K562 (cell line): ENCODE results near the gene TAS1R3. TPM values are rescaled to one million over a fixed set of nuclear protein-coding genes. Genes with fewer than 3 reads are reported as not detected.
A peak's percentile ranks its signal among the peaks of the same experiment; 100 is the strongest.

Source experiments
- ETV1 ChIP-seq: fragments of 450-650 bp; conservative IDR thresholded peaks from 2 replicates; pipeline ENCODE4 v1.6.1; 2016; ENCODE audit warnings: missing genetic modification characterization, control low read depth, low read depth, missing compliant biosample characterization
- HDAC6 ChIP-seq: IDR thresholded peaks from 2 replicates; pipeline ENCODE4 v1.6.1; 2012; ENCODE audit warnings: low read depth, mild to moderate bottlenecking, control low read depth, inconsistent platforms, low read length, moderate library complexity
- RFX7 ChIP-seq: fragments of 250-450 bp; sonication (Bioruptor Pico); IDR thresholded peaks from 2 replicates; pipeline ENCODE4 v1.5.1; 2021; ENCODE audit warnings: mild to moderate bottlenecking
- polyA plus RNA-seq, 8 experiments: library from polyadenylated mRNA; depleted of rRNA in 4 of 8; stranded (reverse) in 5 of 8; unstranded in 3 of 8; fragments of >200 nt; fragmentation: Nextera tagmentation in 2 of 8; fragmentation: Illumina TruSeq in 1 of 8; extraction: Ambion mirVana in 2 of 8; extraction: Trizol in 1 of 8; gene quantifications; 2 replicates each; pipeline versions ENCODE4 v1.2.1 to v1.2.3, GENCODE V29; 2011 to 2014; ENCODE audit warnings: inconsistent platforms in 1 of 8, missing spikeins in 1 of 8
- total RNA-seq, 7 experiments: library from RNA; depleted of rRNA in 6 of 7; stranded (reverse); fragments of >200 nt in 6 of 7; fragmentation: Illumina TruSeq in 2 of 7; extraction: Trizol in 2 of 7; gene quantifications; 2 replicates each; pipeline versions ENCODE4 v1.2.1 to v1.2.3, GENCODE V29; 2011 to 2021; ENCODE audit warnings: low replicate concordance in 1 of 7
- TF ChIP-seq, protein P1 (sequence below): fragments of 200-800 bp; sonication (Bioruptor generic); IDR thresholded peaks from 2 replicates; pipeline ENCODE4 v1.6.1; 2016; ENCODE audit warnings: missing genetic modification characterization, missing compliant biosample characterization
- TF ChIP-seq, protein P2 (sequence below): IDR thresholded peaks from 2 replicates; pipeline ENCODE4 v1.6.1; 2011; ENCODE audit not compliant: insufficient read length; ENCODE audit errors: extremely low read depth
- TF ChIP-seq, protein P3 (sequence below): fragments of 450-650 bp; IDR thresholded peaks from 2 replicates; pipeline ENCODE4 v1.6.1; 2016; ENCODE audit warnings: missing biosample characterization, missing genetic modification characterization
- TF ChIP-seq, protein P4 (sequence below): fragments of 200-600 bp; sonication (generic); IDR thresholded peaks from one replicate; pipeline ENCODE4 v1.6.1; 2012; ENCODE audit warnings: mild to moderate bottlenecking, low read depth, low read length, inconsistent platforms

TAS1R3 gene
- total and polyA plus RNA-seq, 9 of the 15 experiments (the other 6 are each of a cell fraction or from before 2014, with no cell fraction given) = 0.07 to 0.13 TPM; not detected in 7

DNA sequence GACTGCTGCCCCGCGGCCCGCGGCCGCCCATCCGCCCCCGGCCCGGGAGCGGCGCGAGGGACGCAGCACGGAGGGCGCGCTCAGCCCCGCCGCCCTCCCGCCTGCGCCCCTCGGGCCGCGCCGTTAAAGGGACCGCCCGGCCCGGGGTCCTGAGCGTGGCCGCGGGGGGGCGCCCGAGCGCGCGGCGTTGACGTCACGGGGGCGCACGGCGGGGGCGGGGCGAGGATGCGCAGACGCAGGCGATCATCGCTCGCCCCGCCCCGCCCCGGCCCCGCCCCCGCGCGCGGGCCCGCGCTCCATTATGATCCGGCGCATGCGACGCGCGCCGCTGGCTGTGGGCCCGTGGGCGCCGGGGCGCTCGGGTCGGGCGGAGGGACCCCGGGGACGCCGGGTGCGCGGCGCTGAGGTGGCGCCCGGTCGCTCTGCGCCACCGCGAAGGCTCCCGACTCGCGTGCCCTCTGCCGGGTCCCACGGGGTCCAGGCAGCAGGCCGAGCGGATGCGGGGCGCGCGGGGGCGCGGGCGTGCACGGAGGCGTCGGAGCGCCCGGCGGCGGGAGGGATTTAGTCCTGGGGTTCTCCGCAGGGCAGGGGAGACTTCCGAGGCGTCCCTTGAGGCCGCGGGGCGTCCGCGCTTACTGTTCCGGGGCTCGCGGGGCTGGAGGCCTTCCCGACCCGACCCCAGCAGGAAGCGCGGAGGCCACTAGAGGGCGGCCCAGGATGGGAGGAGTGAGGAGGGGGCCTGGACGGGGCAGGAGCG, 18.4 kb downstream of the TAS1R3 start, which contains the start of gene DVL1 (continued):
- TF ChIP-seq, protein P1, sequence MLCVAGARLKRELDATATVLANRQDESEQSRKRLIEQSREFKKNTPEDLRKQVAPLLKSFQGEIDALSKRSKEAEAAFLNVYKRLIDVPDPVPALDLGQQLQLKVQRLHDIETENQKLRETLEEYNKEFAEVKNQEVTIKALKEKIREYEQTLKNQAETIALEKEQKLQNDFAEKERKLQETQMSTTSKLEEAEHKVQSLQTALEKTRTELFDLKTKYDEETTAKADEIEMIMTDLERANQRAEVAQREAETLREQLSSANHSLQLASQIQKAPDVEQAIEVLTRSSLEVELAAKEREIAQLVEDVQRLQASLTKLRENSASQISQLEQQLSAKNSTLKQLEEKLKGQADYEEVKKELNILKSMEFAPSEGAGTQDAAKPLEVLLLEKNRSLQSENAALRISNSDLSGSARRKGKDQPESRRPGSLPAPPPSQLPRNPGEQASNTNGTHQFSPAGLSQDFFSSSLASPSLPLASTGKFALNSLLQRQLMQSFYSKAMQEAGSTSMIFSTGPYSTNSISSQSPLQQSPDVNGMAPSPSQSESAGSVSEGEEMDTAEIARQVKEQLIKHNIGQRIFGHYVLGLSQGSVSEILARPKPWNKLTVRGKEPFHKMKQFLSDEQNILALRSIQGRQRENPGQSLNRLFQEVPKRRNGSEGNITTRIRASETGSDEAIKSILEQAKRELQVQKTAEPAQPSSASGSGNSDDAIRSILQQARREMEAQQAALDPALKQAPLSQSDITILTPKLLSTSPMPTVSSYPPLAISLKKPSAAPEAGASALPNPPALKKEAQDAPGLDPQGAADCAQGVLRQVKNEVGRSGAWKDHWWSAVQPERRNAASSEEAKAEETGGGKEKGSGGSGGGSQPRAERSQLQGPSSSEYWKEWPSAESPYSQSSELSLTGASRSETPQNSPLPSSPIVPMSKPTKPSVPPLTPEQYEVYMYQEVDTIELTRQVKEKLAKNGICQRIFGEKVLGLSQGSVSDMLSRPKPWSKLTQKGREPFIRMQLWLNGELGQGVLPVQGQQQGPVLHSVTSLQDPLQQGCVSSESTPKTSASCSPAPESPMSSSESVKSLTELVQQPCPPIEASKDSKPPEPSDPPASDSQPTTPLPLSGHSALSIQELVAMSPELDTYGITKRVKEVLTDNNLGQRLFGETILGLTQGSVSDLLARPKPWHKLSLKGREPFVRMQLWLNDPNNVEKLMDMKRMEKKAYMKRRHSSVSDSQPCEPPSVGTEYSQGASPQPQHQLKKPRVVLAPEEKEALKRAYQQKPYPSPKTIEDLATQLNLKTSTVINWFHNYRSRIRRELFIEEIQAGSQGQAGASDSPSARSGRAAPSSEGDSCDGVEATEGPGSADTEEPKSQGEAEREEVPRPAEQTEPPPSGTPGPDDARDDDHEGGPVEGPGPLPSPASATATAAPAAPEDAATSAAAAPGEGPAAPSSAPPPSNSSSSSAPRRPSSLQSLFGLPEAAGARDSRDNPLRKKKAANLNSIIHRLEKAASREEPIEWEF (CRISPR knock-in tag) = no peak
- TF ChIP-seq, protein P2, sequence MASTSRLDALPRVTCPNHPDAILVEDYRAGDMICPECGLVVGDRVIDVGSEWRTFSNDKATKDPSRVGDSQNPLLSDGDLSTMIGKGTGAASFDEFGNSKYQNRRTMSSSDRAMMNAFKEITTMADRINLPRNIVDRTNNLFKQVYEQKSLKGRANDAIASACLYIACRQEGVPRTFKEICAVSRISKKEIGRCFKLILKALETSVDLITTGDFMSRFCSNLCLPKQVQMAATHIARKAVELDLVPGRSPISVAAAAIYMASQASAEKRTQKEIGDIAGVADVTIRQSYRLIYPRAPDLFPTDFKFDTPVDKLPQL = no peak
- TF ChIP-seq, protein P3, sequence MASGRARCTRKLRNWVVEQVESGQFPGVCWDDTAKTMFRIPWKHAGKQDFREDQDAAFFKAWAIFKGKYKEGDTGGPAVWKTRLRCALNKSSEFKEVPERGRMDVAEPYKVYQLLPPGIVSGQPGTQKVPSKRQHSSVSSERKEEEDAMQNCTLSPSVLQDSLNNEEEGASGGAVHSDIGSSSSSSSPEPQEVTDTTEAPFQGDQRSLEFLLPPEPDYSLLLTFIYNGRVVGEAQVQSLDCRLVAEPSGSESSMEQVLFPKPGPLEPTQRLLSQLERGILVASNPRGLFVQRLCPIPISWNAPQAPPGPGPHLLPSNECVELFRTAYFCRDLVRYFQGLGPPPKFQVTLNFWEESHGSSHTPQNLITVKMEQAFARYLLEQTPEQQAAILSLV = no peak
- TF ChIP-seq ETV1 (peak; percentile 27; the same call in 1 of the 2 replicates), RFX7 (CRISPR knock-in tag) (no peak), HDAC6 (no peak)
- TF ChIP-seq, protein P4, sequence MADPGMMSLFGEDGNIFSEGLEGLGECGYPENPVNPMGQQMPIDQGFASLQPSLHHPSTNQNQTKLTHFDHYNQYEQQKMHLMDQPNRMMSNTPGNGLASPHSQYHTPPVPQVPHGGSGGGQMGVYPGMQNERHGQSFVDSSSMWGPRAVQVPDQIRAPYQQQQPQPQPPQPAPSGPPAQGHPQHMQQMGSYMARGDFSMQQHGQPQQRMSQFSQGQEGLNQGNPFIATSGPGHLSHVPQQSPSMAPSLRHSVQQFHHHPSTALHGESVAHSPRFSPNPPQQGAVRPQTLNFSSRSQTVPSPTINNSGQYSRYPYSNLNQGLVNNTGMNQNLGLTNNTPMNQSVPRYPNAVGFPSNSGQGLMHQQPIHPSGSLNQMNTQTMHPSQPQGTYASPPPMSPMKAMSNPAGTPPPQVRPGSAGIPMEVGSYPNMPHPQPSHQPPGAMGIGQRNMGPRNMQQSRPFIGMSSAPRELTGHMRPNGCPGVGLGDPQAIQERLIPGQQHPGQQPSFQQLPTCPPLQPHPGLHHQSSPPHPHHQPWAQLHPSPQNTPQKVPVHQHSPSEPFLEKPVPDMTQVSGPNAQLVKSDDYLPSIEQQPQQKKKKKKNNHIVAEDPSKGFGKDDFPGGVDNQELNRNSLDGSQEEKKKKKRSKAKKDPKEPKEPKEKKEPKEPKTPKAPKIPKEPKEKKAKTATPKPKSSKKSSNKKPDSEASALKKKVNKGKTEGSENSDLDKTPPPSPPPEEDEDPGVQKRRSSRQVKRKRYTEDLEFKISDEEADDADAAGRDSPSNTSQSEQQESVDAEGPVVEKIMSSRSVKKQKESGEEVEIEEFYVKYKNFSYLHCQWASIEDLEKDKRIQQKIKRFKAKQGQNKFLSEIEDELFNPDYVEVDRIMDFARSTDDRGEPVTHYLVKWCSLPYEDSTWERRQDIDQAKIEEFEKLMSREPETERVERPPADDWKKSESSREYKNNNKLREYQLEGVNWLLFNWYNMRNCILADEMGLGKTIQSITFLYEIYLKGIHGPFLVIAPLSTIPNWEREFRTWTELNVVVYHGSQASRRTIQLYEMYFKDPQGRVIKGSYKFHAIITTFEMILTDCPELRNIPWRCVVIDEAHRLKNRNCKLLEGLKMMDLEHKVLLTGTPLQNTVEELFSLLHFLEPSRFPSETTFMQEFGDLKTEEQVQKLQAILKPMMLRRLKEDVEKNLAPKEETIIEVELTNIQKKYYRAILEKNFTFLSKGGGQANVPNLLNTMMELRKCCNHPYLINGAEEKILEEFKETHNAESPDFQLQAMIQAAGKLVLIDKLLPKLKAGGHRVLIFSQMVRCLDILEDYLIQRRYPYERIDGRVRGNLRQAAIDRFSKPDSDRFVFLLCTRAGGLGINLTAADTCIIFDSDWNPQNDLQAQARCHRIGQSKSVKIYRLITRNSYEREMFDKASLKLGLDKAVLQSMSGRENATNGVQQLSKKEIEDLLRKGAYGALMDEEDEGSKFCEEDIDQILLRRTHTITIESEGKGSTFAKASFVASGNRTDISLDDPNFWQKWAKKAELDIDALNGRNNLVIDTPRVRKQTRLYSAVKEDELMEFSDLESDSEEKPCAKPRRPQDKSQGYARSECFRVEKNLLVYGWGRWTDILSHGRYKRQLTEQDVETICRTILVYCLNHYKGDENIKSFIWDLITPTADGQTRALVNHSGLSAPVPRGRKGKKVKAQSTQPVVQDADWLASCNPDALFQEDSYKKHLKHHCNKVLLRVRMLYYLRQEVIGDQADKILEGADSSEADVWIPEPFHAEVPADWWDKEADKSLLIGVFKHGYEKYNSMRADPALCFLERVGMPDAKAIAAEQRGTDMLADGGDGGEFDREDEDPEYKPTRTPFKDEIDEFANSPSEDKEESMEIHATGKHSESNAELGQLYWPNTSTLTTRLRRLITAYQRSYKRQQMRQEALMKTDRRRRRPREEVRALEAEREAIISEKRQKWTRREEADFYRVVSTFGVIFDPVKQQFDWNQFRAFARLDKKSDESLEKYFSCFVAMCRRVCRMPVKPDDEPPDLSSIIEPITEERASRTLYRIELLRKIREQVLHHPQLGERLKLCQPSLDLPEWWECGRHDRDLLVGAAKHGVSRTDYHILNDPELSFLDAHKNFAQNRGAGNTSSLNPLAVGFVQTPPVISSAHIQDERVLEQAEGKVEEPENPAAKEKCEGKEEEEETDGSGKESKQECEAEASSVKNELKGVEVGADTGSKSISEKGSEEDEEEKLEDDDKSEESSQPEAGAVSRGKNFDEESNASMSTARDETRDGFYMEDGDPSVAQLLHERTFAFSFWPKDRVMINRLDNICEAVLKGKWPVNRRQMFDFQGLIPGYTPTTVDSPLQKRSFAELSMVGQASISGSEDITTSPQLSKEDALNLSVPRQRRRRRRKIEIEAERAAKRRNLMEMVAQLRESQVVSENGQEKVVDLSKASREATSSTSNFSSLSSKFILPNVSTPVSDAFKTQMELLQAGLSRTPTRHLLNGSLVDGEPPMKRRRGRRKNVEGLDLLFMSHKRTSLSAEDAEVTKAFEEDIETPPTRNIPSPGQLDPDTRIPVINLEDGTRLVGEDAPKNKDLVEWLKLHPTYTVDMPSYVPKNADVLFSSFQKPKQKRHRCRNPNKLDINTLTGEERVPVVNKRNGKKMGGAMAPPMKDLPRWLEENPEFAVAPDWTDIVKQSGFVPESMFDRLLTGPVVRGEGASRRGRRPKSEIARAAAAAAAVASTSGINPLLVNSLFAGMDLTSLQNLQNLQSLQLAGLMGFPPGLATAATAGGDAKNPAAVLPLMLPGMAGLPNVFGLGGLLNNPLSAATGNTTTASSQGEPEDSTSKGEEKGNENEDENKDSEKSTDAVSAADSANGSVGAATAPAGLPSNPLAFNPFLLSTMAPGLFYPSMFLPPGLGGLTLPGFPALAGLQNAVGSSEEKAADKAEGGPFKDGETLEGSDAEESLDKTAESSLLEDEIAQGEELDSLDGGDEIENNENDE = no peak
